Left hindlimb (tissue), 1 donor: ENCODE measurements around the gene WDR1.

Experiments
- DNase-seq: peaks from one replicate; pipeline ENCODE4 v3.0.0-alpha.2; 2018

The WDR1 gene

GRCh38 chr4:10034612-10035104 is 81.9 kb downstream of the WDR1 start:
- DNase-seq: no peak

DNA sequence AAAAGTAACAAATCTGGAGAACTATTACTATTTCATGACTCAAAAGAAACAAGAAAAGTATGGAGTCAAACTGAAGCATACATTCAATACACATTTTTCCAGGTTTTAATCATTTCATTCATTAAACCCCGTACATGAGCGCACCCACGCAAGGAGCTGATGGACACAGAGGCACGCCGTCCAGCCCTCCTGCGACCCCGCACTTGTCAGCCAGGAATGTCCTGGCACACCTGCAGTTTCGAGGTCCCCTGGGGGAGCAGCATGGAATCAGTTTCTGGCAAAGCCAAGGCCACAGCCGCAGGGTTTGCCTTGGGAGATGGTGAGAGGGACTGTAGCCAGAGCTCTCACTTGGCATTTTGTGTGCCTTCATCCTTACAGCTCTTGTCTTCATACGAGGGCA is 82.5 kb downstream of the WDR1 start:
- DNase-seq: no peak

- DNase-seq: no peak
These were observed 83.3 kb downstream of the WDR1 start for GRCh38 chr4:10033191-10033881.

DNA sequence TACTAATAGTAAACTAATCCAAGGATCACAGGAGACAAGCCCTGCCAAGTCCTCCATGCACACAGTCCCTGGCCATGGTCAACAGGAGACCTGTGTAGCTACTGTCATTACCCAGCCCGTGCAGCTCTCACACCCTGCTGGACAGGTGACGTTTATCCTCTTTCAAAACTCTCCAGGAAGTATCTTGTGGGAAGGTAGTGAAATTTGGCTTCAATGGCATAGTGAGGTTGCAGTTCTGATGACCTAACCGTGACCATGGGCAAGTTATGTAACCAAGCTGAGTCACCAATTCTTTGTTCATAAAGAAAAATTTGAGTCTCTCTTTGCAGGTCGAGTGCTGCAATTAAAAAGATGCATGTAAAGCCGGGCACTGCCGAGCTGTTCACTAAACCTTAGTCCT is 84.0 kb downstream of the WDR1 start:
- DNase-seq: no peak

- no peak for DNase-seq
These were observed 84.7 kb downstream of the WDR1 start for GRCh38 chr4:10031668-10032590.

DNA sequence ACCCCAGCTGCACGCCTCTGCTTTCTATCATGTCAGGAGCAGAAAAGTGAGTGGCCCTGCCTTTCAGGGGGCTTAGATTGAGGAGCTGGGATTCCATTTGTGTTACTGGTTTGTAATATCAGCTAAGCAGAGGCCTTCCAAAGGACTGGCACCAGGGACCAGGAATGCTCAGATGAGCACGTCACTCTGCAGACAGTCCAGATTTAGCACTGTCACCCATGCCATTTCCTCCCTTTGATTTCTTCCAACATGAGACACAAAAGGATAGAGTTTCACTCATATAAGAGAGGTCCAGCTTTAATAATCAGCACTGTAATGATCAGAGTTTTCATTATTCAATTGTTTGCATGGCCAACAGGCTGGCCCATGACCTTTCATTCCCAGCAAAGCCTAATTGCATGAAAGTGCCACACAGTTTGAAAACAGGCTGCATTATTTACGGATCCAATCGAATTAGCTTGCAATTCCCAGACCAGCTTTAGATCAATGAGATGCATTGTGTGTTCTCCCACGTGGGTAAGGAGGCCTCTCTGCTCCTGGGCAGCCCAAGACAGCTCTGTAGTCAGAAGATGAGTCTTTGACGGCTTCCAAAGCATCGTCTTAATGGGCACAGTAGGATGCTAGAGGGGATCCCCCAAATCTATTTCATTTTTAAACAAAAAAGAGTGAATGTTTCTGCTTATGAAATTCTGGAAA is 85.5 kb downstream of the WDR1 start:
- no peak for DNase-seq

- DNase-seq: no peak
These were observed 87.2 kb downstream of the WDR1 start for GRCh38 chr4:10029403-10029802.

- DNase-seq: no peak
These were observed 87.7 kb downstream of the WDR1 start for GRCh38 chr4:10028910-10029309.

- no peak for DNase-seq
These were observed 90.1 kb downstream of the WDR1 start for GRCh38 chr4:10026485-10026884.

DNA sequence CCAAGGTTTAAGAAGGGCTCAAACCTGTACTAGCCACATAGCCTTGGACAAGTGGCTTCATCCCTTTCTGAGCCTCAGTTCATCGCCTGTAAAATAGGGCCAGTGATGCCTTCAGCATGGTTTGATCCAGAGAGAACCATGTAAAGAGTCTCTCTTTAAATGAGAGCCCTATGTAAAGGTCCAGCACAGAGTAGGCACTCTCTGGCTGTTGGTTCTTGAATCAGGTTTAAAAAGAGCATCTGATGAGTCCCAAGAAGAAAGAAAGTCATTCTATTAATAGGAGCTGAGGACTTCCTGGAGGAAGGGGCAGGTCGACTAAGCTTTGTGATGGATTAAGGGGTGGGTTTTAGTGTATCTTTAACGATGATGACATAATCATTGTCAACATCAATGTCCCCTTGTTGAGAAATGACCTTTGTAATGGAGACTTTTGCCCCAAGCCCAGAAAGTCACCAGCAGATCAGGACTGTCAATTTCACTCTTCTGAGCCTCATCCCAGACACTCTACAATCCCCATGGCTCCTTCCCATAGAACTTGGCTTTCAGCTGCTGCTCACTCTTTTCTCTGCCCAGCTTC is 91.3 kb downstream of the WDR1 start:
- DNase-seq: no peak
